8988T (cell line): ENCODE data around the gene KIF23.

ENCODE experiments used
- DNase-seq: peaks from one replicate; pipeline ENCODE4 v3.0.0; 2011

Gene KIF23

GRCh38 chr15:69497667-69498066 lies 83.5 kb downstream of the KIF23 start:
- no peak for DNase-seq
